ENCODE measurements around the gene DLGAP1. TPM values are rescaled to one million over a fixed set of nuclear protein-coding genes. Genes with fewer than 3 reads are reported as not detected.

Gene DLGAP1
- total RNA-seq, 4 donors from 2014 or later: 0.22 to 1.5 (median 0.56) TPM

- Histone ChIP-seq H3K27me3 (no peaks in the 10 kb centered on the region), H3K9me3 (no peaks in the 10 kb centered on the region), H3K4me3 (peak overlapping the region; percentile 73 to 90), H3K4me1 (peaks cover 0 to 39% (median 12%) of the 10 kb centered on the region in 3 donors), H3K27ac (peak overlapping the region; percentile 94 to 99 (median 99)), H3K36me3 (no peaks in the 10 kb centered on the region)
- WGBS, 2 donors (ENCODE audit: low coverage in 1 of 2): 0% methylated on average over 2 of the region's 47 CpGs; no CpG with 5 or more reads in 1 of the 2 donors
- TF ChIP-seq POLR2AphosphoS5 (IDR thresholded peaks at IDR 0.05): no peak
- no peak for TF ChIP-seq POLR2A (IDR thresholded peaks at IDR 0.05)
- TF ChIP-seq EP300 (IDR thresholded peaks at IDR 0.05): no peak
- TF ChIP-seq CTCF (IDR thresholded peaks at IDR 0.05): no peak
- peak; percentile 11 for ATAC-seq
Observed at GRCh38 chr18:3449512-3450011, 1005.5 kb downstream of the DLGAP1 start.

- peak overlapping the region; percentile 73 to 90 for H3K4me3 ChIP-seq
- WGBS, 2 donors (ENCODE audit: low coverage in 1 of 2): 0% methylated on average over 1 to 32 of the region's 38 CpGs
- H3K36me3 ChIP-seq: no peaks in the 10 kb centered on the region
- TF ChIP-seq POLR2A (IDR thresholded peaks at IDR 0.05): peak; percentile 80 to 82
- TF ChIP-seq POLR2AphosphoS5 (IDR thresholded peaks at IDR 0.05): peak; percentile 73
- no peak for TF ChIP-seq EP300 (IDR thresholded peaks at IDR 0.05)
- peak; percentile 33 for ATAC-seq
- peaks cover 0 to 33% (median 12%) of the 10 kb centered on the region in 3 donors for H3K4me1 ChIP-seq
- H3K27me3 ChIP-seq: no peaks in the 10 kb centered on the region
- peak overlapping the region; percentile 94 to 99 (median 99) for H3K27ac ChIP-seq
- H3K9me3 ChIP-seq: no peaks in the 10 kb centered on the region
Observed at GRCh38 chr18:3448838-3449511, 1006.1 kb downstream of the DLGAP1 start.

GRCh38 chr18:3447895-3448837 is 1006.9 kb downstream of the DLGAP1 start:
- Histone ChIP-seq H3K4me3 (peak overlapping the region; percentile 73 to 90), H3K9me3 (no peaks in the 10 kb centered on the region), H3K36me3 (no peaks in the 10 kb centered on the region), H3K27me3 (no peaks in the 10 kb centered on the region), H3K27ac (peak overlapping the region; percentile 94 to 99 (median 99)), H3K4me1 (peaks cover 0 to 25% (median 10%) of the 10 kb centered on the region in 3 donors)
- ATAC-seq: peak; percentile 87
- TF ChIP-seq POLR2A (IDR thresholded peaks at IDR 0.05) (peak; percentile 89), POLR2AphosphoS5 (IDR thresholded peaks at IDR 0.05) (peak; percentile 98), CTCF (IDR thresholded peaks at IDR 0.05) (peak in 2 of 4 experiments; percentile 19 to 23), EP300 (IDR thresholded peaks at IDR 0.05) (peak; percentile 27)
- WGBS, 2 donors (ENCODE audit: low coverage in 1 of 2): 0 to 1% methylated on average over 9 to 18 of the region's 63 CpGs

GRCh38 chr18:3447068-3447894 is 1007.8 kb downstream of the DLGAP1 start:
- 2 to 6% methylated on average over 10 to 22 of the region's 22 CpGs for WGBS, 2 donors (ENCODE audit: low coverage in 1 of 2)

More at GRCh38 chr18:3447068-3447894, 1007.8 kb downstream of the DLGAP1 start:
- TF ChIP-seq POLR2AphosphoS5 (IDR thresholded peaks at IDR 0.05) (no peak), POLR2A (IDR thresholded peaks at IDR 0.05) (no peak), EP300 (IDR thresholded peaks at IDR 0.05) (no peak), CTCF (IDR thresholded peaks at IDR 0.05) (no peak)
- Histone ChIP-seq H3K4me1 (peaks cover 0 to 16% (median 9%) of the 10 kb centered on the region in 3 donors), H3K27ac (peak overlapping the region; percentile 94 to 99 (median 99)), H3K27me3 (no peaks in the 10 kb centered on the region), H3K4me3 (peak overlapping the region; percentile 73 to 90), H3K36me3 (no peaks in the 10 kb centered on the region), H3K9me3 (no peaks in the 10 kb centered on the region)
- no peak for ATAC-seq

Small RNA genes within 50 kb of the gene (small RNA-seq; reads per million reads assigned to genes)
- gene AP005208.1 (0 reads per million in 4 donors), gene AP005403.1 (0 reads per million in 4 donors), gene MIR6718 (0 reads per million in 4 donors), gene RN7SL39P (0 reads per million in 4 donors), gene RNU6-831P (0 reads per million in 4 donors)

All from gastroesophageal sphincter (tissue), 4 donors.